Measurements from ENCODE around the gene MCM6.

MCM6 gene

DNA sequence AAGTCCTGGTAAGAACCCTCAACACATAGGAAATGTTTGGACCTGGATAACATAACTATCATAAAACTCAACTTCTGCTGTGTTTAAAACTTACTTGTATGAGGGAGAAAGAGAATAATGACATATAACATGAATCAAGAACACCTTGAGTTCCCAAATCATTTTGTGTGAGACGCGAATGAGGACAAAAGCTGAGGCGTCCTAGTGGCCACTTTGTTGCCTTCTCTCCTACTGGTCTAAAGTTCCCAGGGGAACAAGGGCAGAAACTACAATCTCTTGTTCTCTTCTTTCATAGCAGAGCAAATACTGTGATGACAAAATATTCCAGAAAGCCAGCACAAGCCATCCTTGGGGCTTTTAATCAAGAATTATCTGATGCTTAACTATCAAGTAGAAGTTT is 31.0 kb downstream of the MCM6 start:
- no peak overlapping the region for H3K4me3 ChIP-seq (ENCODE audit: low read depth, low read length)
- TF ChIP-seq, protein P1, sequence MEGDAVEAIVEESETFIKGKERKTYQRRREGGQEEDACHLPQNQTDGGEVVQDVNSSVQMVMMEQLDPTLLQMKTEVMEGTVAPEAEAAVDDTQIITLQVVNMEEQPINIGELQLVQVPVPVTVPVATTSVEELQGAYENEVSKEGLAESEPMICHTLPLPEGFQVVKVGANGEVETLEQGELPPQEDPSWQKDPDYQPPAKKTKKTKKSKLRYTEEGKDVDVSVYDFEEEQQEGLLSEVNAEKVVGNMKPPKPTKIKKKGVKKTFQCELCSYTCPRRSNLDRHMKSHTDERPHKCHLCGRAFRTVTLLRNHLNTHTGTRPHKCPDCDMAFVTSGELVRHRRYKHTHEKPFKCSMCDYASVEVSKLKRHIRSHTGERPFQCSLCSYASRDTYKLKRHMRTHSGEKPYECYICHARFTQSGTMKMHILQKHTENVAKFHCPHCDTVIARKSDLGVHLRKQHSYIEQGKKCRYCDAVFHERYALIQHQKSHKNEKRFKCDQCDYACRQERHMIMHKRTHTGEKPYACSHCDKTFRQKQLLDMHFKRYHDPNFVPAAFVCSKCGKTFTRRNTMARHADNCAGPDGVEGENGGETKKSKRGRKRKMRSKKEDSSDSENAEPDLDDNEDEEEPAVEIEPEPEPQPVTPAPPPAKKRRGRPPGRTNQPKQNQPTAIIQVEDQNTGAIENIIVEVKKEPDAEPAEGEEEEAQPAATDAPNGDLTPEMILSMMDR (IDR thresholded peaks at IDR 0.05; ENCODE audit: borderline replicate concordance, insufficient read depth, low read depth, low read length), result no peak

DNA sequence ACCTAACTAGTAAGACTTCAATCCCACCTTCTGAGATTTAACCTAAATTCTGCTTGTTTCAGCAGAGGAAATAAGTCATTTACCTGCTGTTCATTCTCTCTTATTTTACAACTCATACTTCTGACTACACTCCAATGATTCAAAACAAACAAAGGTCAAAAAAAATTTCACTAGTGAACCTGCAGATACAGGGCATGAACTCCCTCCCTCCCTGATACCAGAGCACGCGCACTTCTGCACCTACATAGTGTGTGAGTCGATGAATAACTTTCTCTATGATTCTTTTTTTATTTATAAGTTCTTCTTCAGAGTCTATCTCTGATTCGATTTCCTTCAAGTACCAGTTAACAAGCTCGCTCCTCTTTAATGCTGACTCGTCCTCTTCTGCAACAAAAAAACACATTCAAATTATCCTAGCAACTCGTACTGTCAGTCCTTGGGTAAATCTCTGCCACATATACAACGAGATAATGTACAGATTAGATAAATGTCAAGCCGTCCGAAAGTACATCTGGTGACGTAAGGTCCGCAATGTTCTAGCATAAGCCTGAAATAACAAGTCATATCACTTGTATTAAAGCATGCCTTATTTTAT is 31.8 kb downstream of the MCM6 start:
- TF ChIP-seq, protein P1 (IDR thresholded peaks at IDR 0.05; ENCODE audit: borderline replicate concordance, insufficient read depth, low read depth, low read length), result no peak
- H3K4me3 ChIP-seq (ENCODE audit: low read depth, low read length), result no peak overlapping the region

- H3K4me3 ChIP-seq (ENCODE audit: low read depth, low read length), result no peak overlapping the region
- TF ChIP-seq, protein P1 (IDR thresholded peaks at IDR 0.05; ENCODE audit: borderline replicate concordance, insufficient read depth, low read depth, low read length), result no peak
Observed at GRCh38 chr2:135843671-135844070, 32.6 kb downstream of the MCM6 start.

- no peak overlapping the region for H3K4me3 ChIP-seq (ENCODE audit: low read depth, low read length)
- TF ChIP-seq, protein P1 (IDR thresholded peaks at IDR 0.05; ENCODE audit: borderline replicate concordance, insufficient read depth, low read depth, low read length), result no peak
Observed at GRCh38 chr2:135840601-135841000, 35.6 kb downstream of the MCM6 start.

GRCh38 chr2:135839713-135840112 is 36.5 kb downstream of the MCM6 start:
- TF ChIP-seq, protein P1 (IDR thresholded peaks at IDR 0.05; ENCODE audit: borderline replicate concordance, insufficient read depth, low read depth, low read length), result no peak
- no peak overlapping the region for H3K4me3 ChIP-seq (ENCODE audit: low read depth, low read length)

DNA sequence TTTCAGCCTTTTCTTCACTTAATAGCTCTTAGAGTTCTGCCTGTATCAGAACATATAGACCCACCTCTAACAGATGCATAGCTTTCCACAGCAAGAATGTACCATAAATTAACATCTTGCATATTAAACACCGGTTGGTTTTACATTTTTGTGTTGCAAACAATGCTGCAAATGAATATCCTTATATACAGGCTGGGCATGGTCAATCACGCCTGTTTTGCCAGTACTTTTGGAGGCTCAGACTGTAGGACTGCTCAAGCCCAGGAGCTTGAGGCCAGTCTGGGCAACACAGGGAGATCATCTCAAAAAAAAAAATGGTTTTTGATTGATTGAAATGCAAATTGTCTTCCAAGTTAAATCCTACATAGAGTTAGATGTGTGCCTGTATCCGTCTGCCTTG is 37.7 kb downstream of the MCM6 start:
- TF ChIP-seq, protein P1 (IDR thresholded peaks at IDR 0.05; ENCODE audit: borderline replicate concordance, insufficient read depth, low read depth, low read length), result no peak
- no peak overlapping the region for H3K4me3 ChIP-seq (ENCODE audit: low read depth, low read length)

- H3K4me3 ChIP-seq (ENCODE audit: low read depth, low read length), result no peak within 1 kb of the TSS
- TF ChIP-seq, protein P1 (IDR thresholded peaks at IDR 0.05; ENCODE audit: borderline replicate concordance, insufficient read depth, low read depth, low read length), result no peak
Observed at GRCh38 chr2:135836596-135837270, 39.5 kb downstream of the MCM6 start, which contains the start of gene LCT. Gene LCT, minus strand, starts transcription at chr2:135837184. Its CDS starts 15 bp downstream, at chr2:135837169.

Measured in GM12875 (cell line).